ENCODE measurements around the gene MIA.
"Not testable (repeated sequence)": the region's sequence is repeated elsewhere in the genome, so short reads cannot be mapped to it uniquely, and the experiment has no call there.

MIA gene

GRCh38 chr19:40776932-40777644, 1.8 kb downstream of the MIA start:
- DNase-seq (ENCODE audit: extremely low read depth, low read depth) = peak; percentile 80
- no peak for TF ChIP-seq CTCF (IDR thresholded peaks at IDR 0.05; ENCODE audit: low read depth, low read length)

DNA sequence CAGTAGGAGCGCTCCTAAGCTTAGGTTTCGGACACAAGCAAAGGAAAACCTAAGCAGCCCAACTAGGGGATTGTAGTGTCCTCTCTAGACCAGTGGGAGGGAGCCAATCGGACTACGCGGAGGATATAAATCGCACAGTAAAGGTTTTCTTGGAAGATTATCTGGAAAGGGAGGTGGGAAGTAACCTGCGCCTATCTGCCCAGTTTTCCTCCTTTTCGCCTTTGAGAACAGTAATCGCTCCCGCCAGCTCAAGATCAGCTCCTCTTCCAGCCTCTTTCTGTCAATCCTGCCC, 2.3 kb downstream of the MIA start:
- TF ChIP-seq CTCF (IDR thresholded peaks at IDR 0.05; ENCODE audit: low read depth, low read length) = no peak
- no peak for DNase-seq (ENCODE audit: extremely low read depth, low read depth)

DNA sequence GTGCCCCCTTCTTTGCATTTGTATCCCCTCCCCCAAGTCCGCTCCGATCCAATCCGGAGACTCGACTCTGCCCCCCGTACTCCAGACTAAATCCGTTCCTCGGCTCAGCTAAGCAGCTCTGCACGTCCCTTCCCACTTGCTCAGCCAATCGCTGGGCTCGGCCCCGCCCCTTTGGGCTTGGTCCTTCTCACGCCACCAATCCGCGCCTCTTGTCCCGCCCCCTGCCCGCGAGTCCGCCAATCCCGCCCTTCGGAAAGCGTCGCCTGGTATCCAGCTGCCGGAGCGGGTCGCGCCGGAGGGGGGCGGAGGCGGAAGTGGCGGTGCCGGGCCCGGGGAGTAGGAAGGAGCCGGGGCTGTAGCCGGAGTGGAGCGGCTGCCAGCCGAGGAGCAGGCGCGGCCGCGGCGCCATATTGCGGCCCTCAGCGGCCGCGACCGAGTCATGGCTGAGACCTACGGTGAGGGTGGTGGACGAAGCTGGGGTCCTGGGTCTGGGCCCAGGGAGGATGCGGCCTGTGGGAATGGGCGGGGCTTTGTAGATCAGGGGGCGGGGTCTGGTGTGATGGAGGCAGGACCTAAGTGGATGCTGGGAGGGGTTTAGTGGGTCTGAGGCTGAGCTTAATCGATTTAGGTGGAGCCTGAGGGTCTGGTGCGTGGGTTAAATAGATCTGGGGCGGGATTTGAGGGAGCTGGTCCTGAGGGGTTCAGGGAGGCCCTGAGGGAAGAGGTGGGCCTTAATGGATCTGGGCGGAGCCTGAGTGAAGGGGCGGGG, 2.8 kb downstream of the MIA start, which contains the start of gene RAB4B:
Gene RAB4B (plus strand): TSS at position 311 of the 769 bp plus-strand sequence. CDS start 129 bp downstream, at position 440.
- TF ChIP-seq CTCF (IDR thresholded peaks at IDR 0.05; ENCODE audit: low read depth, low read length) = no peak
- DNase-seq (ENCODE audit: extremely low read depth, low read depth) = peak; percentile 99

GRCh38 chr19:40778706-40779284, 3.5 kb downstream of the MIA start:
- no peak for DNase-seq (ENCODE audit: extremely low read depth, low read depth)

GRCh38 chr19:40780582-40780981, 5.3 kb downstream of the MIA start:
- TF ChIP-seq CTCF (IDR thresholded peaks at IDR 0.05; ENCODE audit: low read depth, low read length) = no peak
- no peak for DNase-seq (ENCODE audit: extremely low read depth, low read depth)

More at GRCh38 chr19:40778706-40779284, 3.5 kb downstream of the MIA start:
- no peak for TF ChIP-seq CTCF (IDR thresholded peaks at IDR 0.05; ENCODE audit: low read depth, low read length)

DNA sequence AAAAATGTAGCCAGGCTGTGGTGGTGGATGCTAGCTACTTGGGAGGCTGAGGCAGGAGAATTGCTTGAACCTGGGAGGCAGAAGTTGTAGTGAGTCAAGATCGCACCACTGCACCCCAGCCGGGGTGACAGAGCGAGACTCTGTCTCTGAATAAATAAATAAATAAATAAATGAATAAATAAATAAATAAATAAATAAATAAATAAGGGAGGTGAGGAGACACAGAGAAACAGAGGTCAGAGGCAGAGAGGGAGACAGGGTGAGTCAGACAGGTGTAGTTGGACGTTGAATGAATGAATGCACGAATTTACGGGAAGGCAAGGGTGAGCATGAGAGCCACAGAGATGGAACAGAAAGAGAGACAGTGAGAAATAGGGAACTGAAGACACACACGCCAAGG, 5.8 kb downstream of the MIA start:
- TF ChIP-seq CTCF (IDR thresholded peaks at IDR 0.05; ENCODE audit: low read depth, low read length) = no peak
- DNase-seq (ENCODE audit: extremely low read depth, low read depth) = no peak

- TF ChIP-seq CTCF (IDR thresholded peaks at IDR 0.05; ENCODE audit: low read depth, low read length) = no peak
- DNase-seq (ENCODE audit: extremely low read depth, low read depth) = no peak
Observed at GRCh38 chr19:40783711-40784110, 8.4 kb downstream of the MIA start.

GRCh38 chr19:40784146-40784545, 8.8 kb downstream of the MIA start:
- not testable (repeated sequence) for DNase-seq (ENCODE audit: extremely low read depth, low read depth)

Data from AG09319 (cell line).